SK-N-SH treated with all-trans-retinoic acid at 6 μM for 48 hours (cell line): ENCODE results near the gene FSIP1.

Source experiments
- ATAC-seq: fragments of 200-7000 bp; cut with Tn5 transposase; 3 replicates; pipeline ENCODE4 v1.9.1; 2020; ENCODE audit warnings: mild to moderate bottlenecking, moderate library complexity
- ARNTL ChIP-seq: fragments of 450-650 bp; formaldehyde crosslinking; IDR thresholded peaks from 2 replicates; pipeline ENCODE4 v1.5.0; 2020; ENCODE audit warnings: low read depth, mild to moderate bottlenecking, moderate library complexity, borderline replicate concordance
- BACH2 ChIP-seq: fragments of 250-450 bp; sonication (Bioruptor Pico); IDR thresholded peaks from 2 replicates; pipeline ENCODE4 v1.9.0; 2021; ENCODE audit warnings: mild to moderate bottlenecking, borderline replicate concordance
- ESRRG ChIP-seq: fragments of 250-450 bp; sonication (Bioruptor Pico); IDR thresholded peaks from 2 replicates; pipeline ENCODE4 v1.6.1; 2021; ENCODE audit warnings: mild to moderate bottlenecking
- GLIS3 ChIP-seq: fragments of 250-450 bp; sonication (Bioruptor Pico); IDR thresholded peaks from 2 replicates; pipeline ENCODE4 v1.5.0; 2020; ENCODE audit warnings: mild to moderate bottlenecking, moderate library complexity
- ISL1 ChIP-seq: fragments of 250-450 bp; sonication (Bioruptor Pico); IDR thresholded peaks from 2 replicates; pipeline ENCODE4 v2.1.2; 2022; ENCODE audit warnings: mild to moderate bottlenecking, moderate library complexity
- OSR1 ChIP-seq: fragments of 250-450 bp; sonication (Bioruptor Pico); IDR thresholded peaks from 2 replicates; pipeline ENCODE4 v1.8.0; 2022; ENCODE audit warnings: moderate library complexity, mild to moderate bottlenecking, inconsistent platforms
- PPARA ChIP-seq: fragments of 250-450 bp; sonication (Bioruptor Pico); IDR thresholded peaks from 2 replicates; pipeline ENCODE4 v1.5.0; 2020; ENCODE audit warnings: mild to moderate bottlenecking, borderline replicate concordance
- RARB ChIP-seq: fragments of 250-450 bp; sonication (Bioruptor Pico); IDR thresholded peaks from 2 replicates; pipeline ENCODE4 v1.8.0; 2021; ENCODE audit warnings: mild to moderate bottlenecking, moderate library complexity
- TCF4 ChIP-seq: fragments of 250-450 bp; sonication (Bioruptor Pico); IDR thresholded peaks from 2 replicates; pipeline ENCODE4 v1.8.0; 2021; ENCODE audit warnings: mild to moderate bottlenecking, moderate library complexity, borderline replicate concordance
- TOX ChIP-seq: fragments of 250-450 bp; sonication (Bioruptor Pico); IDR thresholded peaks from 2 replicates; pipeline ENCODE4 v1.8.0; 2021; ENCODE audit warnings: mild to moderate bottlenecking, moderate library complexity, borderline replicate concordance
- ZC3H10 ChIP-seq: fragments of 250-450 bp; sonication (Bioruptor Pico); IDR thresholded peaks from 2 replicates; pipeline ENCODE4 v1.5.1; 2021; ENCODE audit warnings: mild to moderate bottlenecking, moderate library complexity
- ZFP3 ChIP-seq: fragments of 250-450 bp; sonication (Bioruptor Pico); IDR thresholded peaks from 2 replicates; pipeline ENCODE4 v1.5.0; 2020; ENCODE audit warnings: mild to moderate bottlenecking, moderate library complexity
- ZNF565 ChIP-seq: fragments of 450-650 bp; formaldehyde crosslinking; conservative IDR thresholded peaks from 2 replicates; pipeline ENCODE4 v1.5.0; 2020; ENCODE audit warnings: low read depth, mild to moderate bottlenecking, moderate library complexity
- ZNF70 ChIP-seq: fragments of 450-650 bp; formaldehyde crosslinking; IDR thresholded peaks from 2 replicates; pipeline ENCODE4 v1.5.0; 2020; ENCODE audit warnings: mild to moderate bottlenecking, moderate library complexity
- ZNF8 ChIP-seq: fragments of 450-650 bp; formaldehyde crosslinking; IDR thresholded peaks from 2 replicates; pipeline ENCODE4 v1.5.0; 2020; ENCODE audit warnings: mild to moderate bottlenecking, moderate library complexity
- TF ChIP-seq, protein P1 (sequence below): fragments of 250-450 bp; sonication (Bioruptor Pico); IDR thresholded peaks from 2 replicates; pipeline ENCODE4 v1.5.1; 2021; ENCODE audit warnings: mild to moderate bottlenecking, moderate library complexity
- TF ChIP-seq, protein P2 (sequence below): fragments of 250-450 bp; sonication (Bioruptor Pico); IDR thresholded peaks from 2 replicates; pipeline ENCODE4 v1.8.0; 2021; ENCODE audit warnings: low read depth, mild to moderate bottlenecking, moderate library complexity, borderline replicate concordance
- TF ChIP-seq, protein P3 (sequence below): fragments of 250-450 bp; sonication (Bioruptor Pico); IDR thresholded peaks from 2 replicates; pipeline ENCODE4 v1.8.0; 2020; ENCODE audit warnings: mild to moderate bottlenecking, moderate library complexity, borderline replicate concordance
- TF ChIP-seq, protein P4 (sequence below): fragments of 250-450 bp; sonication (Bioruptor Pico); IDR thresholded peaks from 2 replicates; pipeline ENCODE4 v1.5.1; 2020; ENCODE audit warnings: low read depth, mild to moderate bottlenecking, moderate library complexity
- TF ChIP-seq, protein P5 (sequence below): fragments of 250-450 bp; sonication (Bioruptor Pico); IDR thresholded peaks from 2 replicates; pipeline ENCODE4 v1.5.0; 2020; ENCODE audit warnings: mild to moderate bottlenecking, moderate library complexity

The FSIP1 gene

DNA sequence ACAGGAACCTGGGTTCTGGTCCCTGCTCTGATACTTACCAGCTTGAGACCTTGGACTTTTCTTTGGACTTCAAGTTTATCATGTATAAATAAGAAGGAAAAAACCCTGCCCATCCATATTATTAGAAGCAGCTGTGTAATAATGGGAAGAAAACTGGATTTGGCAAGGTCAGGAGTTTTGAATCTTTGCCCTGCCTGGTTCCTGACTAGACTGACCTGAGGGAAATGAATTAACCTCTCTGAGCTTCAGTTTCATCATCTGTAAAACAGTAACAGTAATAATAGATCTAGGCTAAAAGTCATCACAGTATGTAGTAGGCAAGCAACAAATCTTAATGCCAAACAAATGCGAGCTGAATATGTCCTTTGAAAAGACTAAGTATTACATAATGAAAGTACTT, 68.8 kb downstream of the FSIP1 start:
- no peak for ATAC-seq
- no peak for TF ChIP-seq ZNF565
- TF ChIP-seq ZNF8, result no peak
- no peak for TF ChIP-seq ISL1 (CRISPR knock-in tag)
- TF ChIP-seq, protein P1, sequence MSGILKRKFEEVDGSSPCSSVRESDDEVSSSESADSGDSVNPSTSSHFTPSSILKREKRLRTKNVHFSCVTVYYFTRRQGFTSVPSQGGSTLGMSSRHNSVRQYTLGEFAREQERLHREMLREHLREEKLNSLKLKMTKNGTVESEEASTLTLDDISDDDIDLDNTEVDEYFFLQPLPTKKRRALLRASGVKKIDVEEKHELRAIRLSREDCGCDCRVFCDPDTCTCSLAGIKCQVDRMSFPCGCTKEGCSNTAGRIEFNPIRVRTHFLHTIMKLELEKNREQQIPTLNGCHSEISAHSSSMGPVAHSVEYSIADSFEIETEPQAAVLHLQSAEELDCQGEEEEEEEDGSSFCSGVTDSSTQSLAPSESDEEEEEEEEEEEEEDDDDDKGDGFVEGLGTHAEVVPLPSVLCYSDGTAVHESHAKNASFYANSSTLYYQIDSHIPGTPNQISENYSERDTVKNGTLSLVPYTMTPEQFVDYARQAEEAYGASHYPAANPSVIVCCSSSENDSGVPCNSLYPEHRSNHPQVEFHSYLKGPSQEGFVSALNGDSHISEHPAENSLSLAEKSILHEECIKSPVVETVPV (CRISPR knock-in tag), result no peak

DNA sequence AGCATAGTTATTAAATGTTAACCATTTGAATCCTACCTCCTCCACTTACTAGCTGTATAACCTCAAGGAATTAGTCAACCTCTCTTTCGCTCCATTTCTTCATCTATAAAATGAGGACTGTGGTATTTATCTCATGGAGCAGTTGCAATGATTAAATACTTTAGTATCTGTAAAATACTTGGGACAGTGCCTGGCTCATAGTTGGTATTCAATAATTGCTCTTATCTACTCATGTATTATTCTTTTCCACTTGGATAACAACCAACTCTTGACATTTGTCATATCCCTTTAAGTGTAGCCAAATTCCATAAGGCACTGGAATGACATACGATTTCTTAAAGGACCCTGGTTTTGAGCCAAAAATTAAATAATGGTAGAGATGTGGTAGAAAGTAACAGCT, 72.0 kb downstream of the FSIP1 start:
- ATAC-seq, result no peak
- TF ChIP-seq ZNF565 (no peak), ZNF8 (no peak), OSR1 (CRISPR knock-in tag) (no peak), TCF4 (CRISPR knock-in tag) (no peak), GLIS3 (CRISPR knock-in tag) (no peak), ZC3H10 (no peak), ZFP3 (CRISPR knock-in tag) (no peak), TOX (no peak), ARNTL (CRISPR knock-in tag) (no peak), PPARA (no peak), ZNF70 (CRISPR knock-in tag) (no peak), RARB (CRISPR knock-in tag) (no peak), ESRRG (no peak), ISL1 (CRISPR knock-in tag) (no peak)
- TF ChIP-seq, protein P2, sequence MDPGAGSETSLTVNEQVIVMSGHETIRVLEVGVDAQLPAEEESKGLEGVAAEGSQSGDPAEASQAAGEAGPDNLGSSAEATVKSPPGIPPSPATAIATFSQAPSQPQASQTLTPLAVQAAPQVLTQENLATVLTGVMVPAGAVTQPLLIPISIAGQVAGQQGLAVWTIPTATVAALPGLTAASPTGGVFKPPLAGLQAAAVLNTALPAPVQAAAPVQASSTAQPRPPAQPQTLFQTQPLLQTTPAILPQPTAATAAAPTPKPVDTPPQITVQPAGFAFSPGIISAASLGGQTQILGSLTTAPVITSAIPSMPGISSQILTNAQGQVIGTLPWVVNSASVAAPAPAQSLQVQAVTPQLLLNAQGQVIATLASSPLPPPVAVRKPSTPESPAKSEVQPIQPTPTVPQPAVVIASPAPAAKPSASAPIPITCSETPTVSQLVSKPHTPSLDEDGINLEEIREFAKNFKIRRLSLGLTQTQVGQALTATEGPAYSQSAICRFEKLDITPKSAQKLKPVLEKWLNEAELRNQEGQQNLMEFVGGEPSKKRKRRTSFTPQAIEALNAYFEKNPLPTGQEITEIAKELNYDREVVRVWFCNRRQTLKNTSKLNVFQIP (CRISPR knock-in tag), result no peak
- TF ChIP-seq, protein P3, sequence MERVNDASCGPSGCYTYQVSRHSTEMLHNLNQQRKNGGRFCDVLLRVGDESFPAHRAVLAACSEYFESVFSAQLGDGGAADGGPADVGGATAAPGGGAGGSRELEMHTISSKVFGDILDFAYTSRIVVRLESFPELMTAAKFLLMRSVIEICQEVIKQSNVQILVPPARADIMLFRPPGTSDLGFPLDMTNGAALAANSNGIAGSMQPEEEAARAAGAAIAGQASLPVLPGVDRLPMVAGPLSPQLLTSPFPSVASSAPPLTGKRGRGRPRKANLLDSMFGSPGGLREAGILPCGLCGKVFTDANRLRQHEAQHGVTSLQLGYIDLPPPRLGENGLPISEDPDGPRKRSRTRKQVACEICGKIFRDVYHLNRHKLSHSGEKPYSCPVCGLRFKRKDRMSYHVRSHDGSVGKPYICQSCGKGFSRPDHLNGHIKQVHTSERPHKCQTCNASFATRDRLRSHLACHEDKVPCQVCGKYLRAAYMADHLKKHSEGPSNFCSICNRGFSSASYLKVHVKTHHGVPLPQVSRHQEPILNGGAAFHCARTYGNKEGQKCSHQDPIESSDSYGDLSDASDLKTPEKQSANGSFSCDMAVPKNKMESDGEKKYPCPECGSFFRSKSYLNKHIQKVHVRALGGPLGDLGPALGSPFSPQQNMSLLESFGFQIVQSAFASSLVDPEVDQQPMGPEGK, result no peak

DNA sequence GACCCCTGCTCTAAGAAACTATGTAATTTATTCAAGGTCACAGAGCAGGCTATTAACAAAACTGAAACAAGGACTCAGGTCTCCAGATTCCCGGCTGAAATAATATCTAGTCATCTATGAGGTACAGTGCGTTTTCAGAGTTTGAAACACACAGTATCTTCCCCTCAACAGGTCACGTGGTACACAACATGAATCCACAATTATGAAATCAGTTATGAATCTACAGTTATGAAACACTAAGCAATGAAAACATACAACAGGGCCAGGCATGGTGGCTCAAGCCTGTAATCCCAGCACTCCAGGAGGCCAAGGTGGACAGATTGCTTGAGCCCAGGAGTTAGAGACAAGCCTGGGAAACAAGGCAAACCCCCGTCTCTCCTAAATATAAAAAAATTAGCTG, 72.7 kb downstream of the FSIP1 start:
- TF ChIP-seq OSR1 (CRISPR knock-in tag) (no peak), ESRRG (no peak), TCF4 (CRISPR knock-in tag) (no peak), GLIS3 (CRISPR knock-in tag) (no peak), PPARA (no peak), ZNF8 (no peak), TOX (no peak)
- TF ChIP-seq, protein P4, sequence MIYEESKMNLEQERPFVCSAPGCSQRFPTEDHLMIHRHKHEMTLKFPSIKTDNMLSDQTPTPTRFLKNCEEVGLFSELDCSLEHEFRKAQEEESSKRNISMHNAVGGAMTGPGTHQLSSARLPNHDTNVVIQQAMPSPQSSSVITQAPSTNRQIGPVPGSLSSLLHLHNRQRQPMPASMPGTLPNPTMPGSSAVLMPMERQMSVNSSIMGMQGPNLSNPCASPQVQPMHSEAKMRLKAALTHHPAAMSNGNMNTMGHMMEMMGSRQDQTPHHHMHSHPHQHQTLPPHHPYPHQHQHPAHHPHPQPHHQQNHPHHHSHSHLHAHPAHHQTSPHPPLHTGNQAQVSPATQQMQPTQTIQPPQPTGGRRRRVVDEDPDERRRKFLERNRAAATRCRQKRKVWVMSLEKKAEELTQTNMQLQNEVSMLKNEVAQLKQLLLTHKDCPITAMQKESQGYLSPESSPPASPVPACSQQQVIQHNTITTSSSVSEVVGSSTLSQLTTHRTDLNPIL (CRISPR knock-in tag), result no peak
- TF ChIP-seq, protein P5, sequence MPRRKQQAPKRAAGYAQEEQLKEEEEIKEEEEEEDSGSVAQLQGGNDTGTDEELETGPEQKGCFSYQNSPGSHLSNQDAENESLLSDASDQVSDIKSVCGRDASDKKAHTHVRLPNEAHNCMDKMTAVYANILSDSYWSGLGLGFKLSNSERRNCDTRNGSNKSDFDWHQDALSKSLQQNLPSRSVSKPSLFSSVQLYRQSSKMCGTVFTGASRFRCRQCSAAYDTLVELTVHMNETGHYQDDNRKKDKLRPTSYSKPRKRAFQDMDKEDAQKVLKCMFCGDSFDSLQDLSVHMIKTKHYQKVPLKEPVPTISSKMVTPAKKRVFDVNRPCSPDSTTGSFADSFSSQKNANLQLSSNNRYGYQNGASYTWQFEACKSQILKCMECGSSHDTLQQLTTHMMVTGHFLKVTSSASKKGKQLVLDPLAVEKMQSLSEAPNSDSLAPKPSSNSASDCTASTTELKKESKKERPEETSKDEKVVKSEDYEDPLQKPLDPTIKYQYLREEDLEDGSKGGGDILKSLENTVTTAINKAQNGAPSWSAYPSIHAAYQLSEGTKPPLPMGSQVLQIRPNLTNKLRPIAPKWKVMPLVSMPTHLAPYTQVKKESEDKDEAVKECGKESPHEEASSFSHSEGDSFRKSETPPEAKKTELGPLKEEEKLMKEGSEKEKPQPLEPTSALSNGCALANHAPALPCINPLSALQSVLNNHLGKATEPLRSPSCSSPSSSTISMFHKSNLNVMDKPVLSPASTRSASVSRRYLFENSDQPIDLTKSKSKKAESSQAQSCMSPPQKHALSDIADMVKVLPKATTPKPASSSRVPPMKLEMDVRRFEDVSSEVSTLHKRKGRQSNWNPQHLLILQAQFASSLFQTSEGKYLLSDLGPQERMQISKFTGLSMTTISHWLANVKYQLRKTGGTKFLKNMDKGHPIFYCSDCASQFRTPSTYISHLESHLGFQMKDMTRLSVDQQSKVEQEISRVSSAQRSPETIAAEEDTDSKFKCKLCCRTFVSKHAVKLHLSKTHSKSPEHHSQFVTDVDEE, result no peak
- ATAC-seq, result no peak

DNA sequence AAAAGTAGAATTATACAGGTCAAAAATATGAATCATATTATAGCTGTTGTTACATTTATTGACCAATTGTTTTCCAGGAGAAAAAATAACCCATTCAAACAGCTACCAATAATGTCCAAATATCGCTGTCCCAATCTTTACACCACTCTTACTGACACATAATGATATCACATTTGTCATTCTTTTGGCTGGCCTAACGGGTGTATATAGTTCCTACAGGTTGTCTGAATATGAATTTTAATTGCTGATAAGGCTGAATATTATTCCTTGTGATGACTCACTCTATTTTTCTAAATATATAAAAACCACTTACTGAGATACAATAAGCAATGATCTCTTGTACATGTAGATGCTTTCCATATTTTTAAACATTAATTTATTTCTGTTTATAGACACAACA, 76.4 kb downstream of the FSIP1 start:
- ATAC-seq, result no peak
- TF ChIP-seq BACH2 (CRISPR knock-in tag) (no peak), ISL1 (CRISPR knock-in tag) (peak; percentile 42)
